Right lobe of liver (tissue), 6 donors: ENCODE results near the gene MAP2. TPM values are rescaled to one million over a fixed set of nuclear protein-coding genes. Genes with fewer than 3 reads are reported as not detected.
A peak's percentile ranks its signal among the peaks of the same experiment; 100 is the strongest.
"Not testable (repeated sequence)": the region's sequence is repeated elsewhere in the genome, so short reads cannot be mapped to it uniquely, and the experiment has no call there.

Experiments used
- ATAC-seq, 4 donors: fragments of 200-7000 bp; cut with Tn5 transposase; one replicate each; pipeline ENCODE4 v1.9.1; 2020; ENCODE audit warnings: mild to moderate bottlenecking in 4 of 4, moderate library complexity in 4 of 4
- DNase-seq, 3 donors: peaks; one replicate each; pipeline ENCODE4 v3.0.0-alpha.2; 2020
- H3K27ac ChIP-seq, 3 donors: fragments of 200-600 bp; one replicate each; pipeline ENCODE4 v1.8.0; 2022
- H3K27me3 ChIP-seq, 2 donors: fragments of 200-600 bp; one replicate each; pipeline ENCODE4 v1.8.0; 2022
- H3K36me3 ChIP-seq, 4 donors: fragments of 200-600 bp; sonication (generic) in 1 of 4; one replicate each; pipeline versions ENCODE4 v1.5.1 to v1.8.0; 2017 to 2022; ENCODE audit warnings: control low read depth in 1 of 4
- H3K4me1 ChIP-seq, 4 donors: fragments of 200-600 bp; sonication (generic) in 1 of 4; one replicate each; pipeline versions ENCODE4 v1.5.1 to v1.8.0; 2017 to 2022; ENCODE audit warnings: control low read depth in 1 of 4
- H3K4me3 ChIP-seq, 3 donors: fragments of 200-600 bp; one replicate each; pipeline ENCODE4 v1.8.0; 2022
- H3K9me3 ChIP-seq, 4 donors: fragments of 200-600 bp; sonication (generic) in 1 of 4; one replicate each; pipeline versions ENCODE4 v1.5.1 to v1.8.0; 2017 to 2022; ENCODE audit warnings: control low read depth in 1 of 4
- CTCF ChIP-seq, 4 donors: fragments of 200-600 bp in 3 of 4; fragments of 450-650 bp in 1 of 4; IDR thresholded peaks; one replicate each; pipeline versions ENCODE4 v1.5.1 to v1.8.0; 2016 to 2022; ENCODE audit warnings: antibody characterized with exemption in 4 of 4, mild to moderate bottlenecking in 2 of 4
- POLR2A ChIP-seq: fragments of 450-650 bp; IDR thresholded peaks from one replicate; pipeline ENCODE4 v1.6.1; 2017; ENCODE audit warnings: antibody characterized with exemption, mild to moderate bottlenecking
- WGBS: methylation state at CpG from one replicate; pipeline ENCODE4 v1.1.6; 2018; ENCODE audit warnings: low coverage, low lambda C conversion rate; ENCODE audit not compliant: insufficient coverage; ENCODE audit errors: missing lambda C conversion rate; 5-methylcytosine and 5-hydroxymethylcytosine counted together
- intact Hi-C, 2 donors: fragments of 100-400 bp; cut with DNase I; formaldehyde crosslinking; loops; one replicate each; pipeline versions ENCODE4 v1.11.2 to v1.14.1; 2022
- total RNA-seq, 6 experiments: library from RNA; depleted of rRNA in 2 of 6; stranded (reverse); fragments of >200 nt in 2 of 6; fragmentation: NEBNext Ultra II Directional in 3 of 6; extraction: Animal tissue kit (Norgen Biotek cat#: 25700) in 3 of 6; gene quantifications; one replicate each; pipeline versions ENCODE4 v1.1.0 to v1.2.4, GENCODE V29; 2016 to 2023
- donor health status: DM: no; HTN: yes; CAD: no.
- donor health status: DM: no; HTN: no; CAD: no.
- donor health status: DM: no; HTN: no; CAD: no.
- donor health status: DM: no; HTN: yes; CAD: no.
- donor health status: DM: no; HTN: yes; CAD: no.

The MAP2 gene
- total RNA-seq, 6 experiments from 2014 or later = 2.0 to 11.4 (median 3.6) TPM

- ATAC-seq = peak in 1 of 4 donors; percentile 29
- Histone ChIP-seq H3K4me3 (no peak overlapping the region), H3K4me1 (no peaks in the 10 kb centered on the region), H3K36me3 (no peaks in the 10 kb centered on the region), H3K27ac (no peak overlapping the region), H3K9me3 (no peaks in the 10 kb centered on the region), H3K27me3 (no peaks in the 10 kb centered on the region)
- no peak for DNase-seq
- intact Hi-C loops = no loop called here
- TF ChIP-seq CTCF (IDR thresholded peaks at IDR 0.05) (no peak), POLR2A (no peak)
- WGBS = 26% methylated on average over 3 of the region's 3 CpGs
Measured at GRCh38 chr2:209473930-209474419, 50.1 kb downstream of the MAP2 start.

- H3K27me3 ChIP-seq = no peaks in the 10 kb centered on the region
- DNase-seq = no peak
- no peak overlapping the region for H3K27ac ChIP-seq
- 39% methylated on average over 2 of the region's 2 CpGs for WGBS
- TF ChIP-seq POLR2A (no peak), CTCF (IDR thresholded peaks at IDR 0.05) (no peak)
- H3K9me3 ChIP-seq = no peaks in the 10 kb centered on the region
- intact Hi-C loops = no loop called here
- H3K36me3 ChIP-seq = no peaks in the 10 kb centered on the region
- no peak for ATAC-seq
- H3K4me1 ChIP-seq = no peaks in the 10 kb centered on the region
- no peak overlapping the region for H3K4me3 ChIP-seq
Measured at GRCh38 chr2:209474960-209475359, 51.1 kb downstream of the MAP2 start.

GRCh38 chr2:209476367-209477208, 52.7 kb downstream of the MAP2 start:
- DNase-seq = no peak

GRCh38 chr2:209492296-209492695, 68.4 kb downstream of the MAP2 start:
- DNase-seq, H3K9me3 ChIP-seq, H3K27me3 ChIP-seq, ATAC-seq, H3K36me3 ChIP-seq, intact Hi-C loops, H3K27ac ChIP-seq, H3K4me3 ChIP-seq, H3K4me1 ChIP-seq: not testable (repeated sequence)
- WGBS = 20% methylated on average over 1 of the region's 1 CpG

More at GRCh38 chr2:209476367-209477208, 52.7 kb downstream of the MAP2 start:
- no peaks in the 10 kb centered on the region for H3K9me3 ChIP-seq
- intact Hi-C loops = no loop called here
- no peak overlapping the region for H3K4me3 ChIP-seq
- no peaks in the 10 kb centered on the region for H3K27me3 ChIP-seq
- 52% methylated on average over 8 of the region's 8 CpGs for WGBS
- H3K27ac ChIP-seq = no peak overlapping the region
- no peak for ATAC-seq
- H3K36me3 ChIP-seq = no peaks in the 10 kb centered on the region
- TF ChIP-seq POLR2A (no peak), CTCF (IDR thresholded peaks at IDR 0.05) (no peak)
- no peaks in the 10 kb centered on the region for H3K4me1 ChIP-seq

GRCh38 chr2:209495068-209495620, 71.3 kb downstream of the MAP2 start:
- H3K27me3 ChIP-seq, H3K4me3 ChIP-seq, H3K9me3 ChIP-seq, intact Hi-C loops, H3K4me1 ChIP-seq, H3K36me3 ChIP-seq, ATAC-seq: not testable (repeated sequence)
- peak overlapping the region; percentile 27 to 52 (median 31) for H3K27ac ChIP-seq
- 84% methylated on average over 8 of the region's 13 CpGs for WGBS
- peak in 1 of 3 donors; percentile 21 for DNase-seq
